Measurements from ENCODE around the gene TSTD2.

DNA sequence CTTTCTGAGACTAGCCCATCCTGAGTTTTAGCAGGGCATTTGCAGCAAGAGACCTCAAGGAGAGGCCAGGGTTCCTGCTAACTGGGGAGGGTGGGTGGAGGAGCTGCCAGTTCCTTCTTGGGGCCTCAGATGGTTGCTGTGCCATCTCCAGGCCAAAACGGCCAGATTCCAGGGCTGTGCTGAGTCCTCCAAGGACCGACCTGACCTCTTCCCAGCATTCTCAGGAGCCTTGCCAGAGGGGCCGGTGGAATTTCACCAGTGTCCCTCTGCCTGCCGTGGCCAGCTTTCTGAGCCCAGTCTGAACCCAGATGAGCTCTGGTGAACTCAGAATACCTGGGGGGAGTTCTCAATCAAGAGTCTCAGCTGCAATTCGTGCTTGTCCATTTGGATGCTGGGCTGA lies 54.3 kb downstream of the TSTD2 start:
- TF ChIP-seq, protein P1, sequence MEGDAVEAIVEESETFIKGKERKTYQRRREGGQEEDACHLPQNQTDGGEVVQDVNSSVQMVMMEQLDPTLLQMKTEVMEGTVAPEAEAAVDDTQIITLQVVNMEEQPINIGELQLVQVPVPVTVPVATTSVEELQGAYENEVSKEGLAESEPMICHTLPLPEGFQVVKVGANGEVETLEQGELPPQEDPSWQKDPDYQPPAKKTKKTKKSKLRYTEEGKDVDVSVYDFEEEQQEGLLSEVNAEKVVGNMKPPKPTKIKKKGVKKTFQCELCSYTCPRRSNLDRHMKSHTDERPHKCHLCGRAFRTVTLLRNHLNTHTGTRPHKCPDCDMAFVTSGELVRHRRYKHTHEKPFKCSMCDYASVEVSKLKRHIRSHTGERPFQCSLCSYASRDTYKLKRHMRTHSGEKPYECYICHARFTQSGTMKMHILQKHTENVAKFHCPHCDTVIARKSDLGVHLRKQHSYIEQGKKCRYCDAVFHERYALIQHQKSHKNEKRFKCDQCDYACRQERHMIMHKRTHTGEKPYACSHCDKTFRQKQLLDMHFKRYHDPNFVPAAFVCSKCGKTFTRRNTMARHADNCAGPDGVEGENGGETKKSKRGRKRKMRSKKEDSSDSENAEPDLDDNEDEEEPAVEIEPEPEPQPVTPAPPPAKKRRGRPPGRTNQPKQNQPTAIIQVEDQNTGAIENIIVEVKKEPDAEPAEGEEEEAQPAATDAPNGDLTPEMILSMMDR (IDR thresholded peaks at IDR 0.05 in 8 of 11, conservative IDR thresholded peaks at IDR 0.05 in 3 of 11): no peak
- TF ChIP-seq POLR2A (IDR thresholded peaks at IDR 0.05): no peak
